Skin epidermis (tissue), 12 donors: ENCODE measurements around the gene ITPRIPL2.
A peak's percentile ranks its signal among the peaks of the same experiment; 100 is the strongest.

ENCODE experiments used
- H3K27ac ChIP-seq, 21 experiments: fragments of 200-600 bp; sonication (generic) in 11 of 21; one replicate each; pipeline ENCODE4 v1.5.0; 2020; ENCODE audit warnings: mild to moderate bottlenecking in 3 of 21, inconsistent platforms in 2 of 21, moderate library complexity in 2 of 21
- H3K4me3 ChIP-seq, 7 experiments: fragments of 200-600 bp; sonication (generic) in 2 of 7; one replicate each; pipeline ENCODE4 v1.5.0; 2020; ENCODE audit warnings: inconsistent platforms in 2 of 7, mild to moderate bottlenecking in 2 of 7, moderate library complexity in 1 of 7

ITPRIPL2 gene

GRCh38 chr16:19167710-19168370 is 54.1 kb downstream of the ITPRIPL2 start, which contains the start of gene SYT17:
SYT17 (plus strand) TSS chr16:19168240; CDS start chr16:19168647, 407 bp downstream.
- H3K4me3 ChIP-seq = peak within 1 kb of the TSS; percentile 15 to 54 (median 41)
- H3K27ac ChIP-seq = peak within 1 kb of the TSS in 12 of 21 experiments; percentile 4 to 68 (median 26)

- Histone ChIP-seq H3K27ac (peak overlapping the region in 12 of 21 experiments; percentile 4 to 68 (median 26)), H3K4me3 (peak overlapping the region; percentile 15 to 54 (median 41))
Observed at GRCh38 chr16:19168371-19169081, 54.8 kb downstream of the ITPRIPL2 start.

GRCh38 chr16:19169082-19169639 is 55.4 kb downstream of the ITPRIPL2 start:
- Histone ChIP-seq H3K27ac (peak overlapping the region in 2 of 21 experiments; percentile 38 to 54), H3K4me3 (peak overlapping the region in 6 of 7 experiments; percentile 15 to 54 (median 42))

GRCh38 chr16:19170043-19170655 is 56.4 kb downstream of the ITPRIPL2 start:
- H3K27ac ChIP-seq = no peak overlapping the region
- H3K4me3 ChIP-seq = no peak overlapping the region
